ENCODE measurements around the gene PXN.

The PXN gene

GRCh38 chr12:120172053-120172452, 93.5 kb downstream of the PXN start:
- Histone ChIP-seq H3K9me3 (ENCODE audit: control insufficient read depth, insufficient read depth, low read depth, low read length) (no peaks in the 10 kb centered on the region), H3K4me3 (ENCODE audit: low read depth, low read length) (no peak overlapping the region), H3K27ac (ENCODE audit: extremely low read depth, low read depth, low read length) (no peak overlapping the region), H3K36me3 (ENCODE audit: control insufficient read depth in 2 of 2, insufficient read depth in 1 of 2, low read length in 2 of 2) (peaks cover 71 to 95% of the 10 kb centered on the region in 2 experiments), H3K4me1 (ENCODE audit: control insufficient read depth, insufficient read depth, low read length) (no peaks in the 10 kb centered on the region)
- ChIA-PET POLR2A (interaction anchor here (0.6 to 2.0 kb wide), 2 partner anchors 26 to 29 kb away, joined by 3 to 9 read pairs; partner anchors contain the start of gene RPLP0), CTCF (no interaction called here)
- TF ChIP-seq BCL11A (tag by site-specific recombination; IDR thresholded peaks at IDR 0.05; ENCODE audit: low read depth) (no peak), ZNF37A (tag by site-specific recombination; IDR thresholded peaks at IDR 0.05) (no peak), ZNF433 (tag by site-specific recombination; IDR thresholded peaks at IDR 0.05; ENCODE audit: low read depth) (no peak), WT1 (tag by site-specific recombination; IDR thresholded peaks at IDR 0.05) (no peak), ZNF624 (tag by site-specific recombination; IDR thresholded peaks at IDR 0.05) (no peak), ZNF274 (IDR thresholded peaks at IDR 0.05; ENCODE audit: low read length) (no peak), ZNF274 (tag by site-specific recombination; IDR thresholded peaks at IDR 0.05; ENCODE audit: borderline replicate concordance) (no peak), ZBTB7A (tag by site-specific recombination; IDR thresholded peaks at IDR 0.05; ENCODE audit: low read depth) (no peak), ZNF302 (tag by site-specific recombination; IDR thresholded peaks at IDR 0.05; ENCODE audit: low read depth) (no peak)

- H3K4me3 ChIP-seq (ENCODE audit: low read depth, low read length) = no peak overlapping the region
- POLR2A ChIA-PET = interaction anchor here (1.3 to 2.0 kb wide), 2 partner anchors 31 kb away, joined by 3 to 9 read pairs; partner anchors contain the start of gene RPLP0
- no peaks in the 10 kb centered on the region for H3K9me3 ChIP-seq (ENCODE audit: control insufficient read depth, insufficient read depth, low read depth, low read length)
- H3K27ac ChIP-seq (ENCODE audit: extremely low read depth, low read depth, low read length) = no peak overlapping the region
- TF ChIP-seq IKZF3 (tag by site-specific recombination; IDR thresholded peaks at IDR 0.05) (no peak), ZBTB17 (tag by site-specific recombination; IDR thresholded peaks at IDR 0.05) (no peak), ZNF266 (tag by site-specific recombination; IDR thresholded peaks at IDR 0.05; ENCODE audit: low read depth) (no peak)
- no peaks in the 10 kb centered on the region for H3K4me1 ChIP-seq (ENCODE audit: control insufficient read depth, insufficient read depth, low read length)
- CTCF ChIA-PET = no interaction called here
- peaks cover 71 to 81% of the 10 kb centered on the region in 2 experiments for H3K36me3 ChIP-seq (ENCODE audit: control insufficient read depth in 2 of 2, insufficient read depth in 1 of 2, low read length in 2 of 2)
Observed at GRCh38 chr12:120170631-120171030, 94.9 kb downstream of the PXN start.

- peaks cover 72 to 80% of the 10 kb centered on the region in 2 experiments for H3K36me3 ChIP-seq (ENCODE audit: control insufficient read depth in 2 of 2, insufficient read depth in 1 of 2, low read length in 2 of 2)
- POLR2A ChIA-PET = interaction anchor here (1.3 to 1.7 kb wide), 2 partner anchors 26 to 31 kb away, joined by 3 to 4 read pairs; no protein-coding TSS in a partner anchor
Observed at GRCh38 chr12:120169946-120170345, 95.6 kb downstream of the PXN start.

More at GRCh38 chr12:120169946-120170345, 95.6 kb downstream of the PXN start:
- Histone ChIP-seq H3K27ac (ENCODE audit: extremely low read depth, low read depth, low read length) (no peak overlapping the region), H3K4me1 (ENCODE audit: control insufficient read depth, insufficient read depth, low read length) (no peaks in the 10 kb centered on the region), H3K4me3 (ENCODE audit: low read depth, low read length) (no peak overlapping the region), H3K9me3 (ENCODE audit: control insufficient read depth, insufficient read depth, low read depth, low read length) (no peaks in the 10 kb centered on the region)
- TF ChIP-seq ZNF600 (tag by site-specific recombination; IDR thresholded peaks at IDR 0.05) (0 out of 2 replicates have a peak, but pooled peaks have one; percentile 28), REST (tag by site-specific recombination; IDR thresholded peaks at IDR 0.05) (no peak)
- CTCF ChIA-PET = no interaction called here

All from HEK293 (cell line).